HG02763 (cell line): Measurements from ENCODE around the gene INMT.
A peak's percentile ranks its signal among the peaks of the same experiment; 100 is the strongest.

Experiments
- ATAC-seq: cut with Tn5 transposase; IDR thresholded peaks from one replicate; pipeline ENCODE4 v1.9.1; 2021; ENCODE audit warnings: mild to moderate bottlenecking, moderate library complexity; ENCODE audit not compliant: unreplicated experiment

The INMT gene

GRCh38 chr7:30727061-30727945 is 24.6 kb upstream of the INMT start:
- no peak for ATAC-seq

DNA sequence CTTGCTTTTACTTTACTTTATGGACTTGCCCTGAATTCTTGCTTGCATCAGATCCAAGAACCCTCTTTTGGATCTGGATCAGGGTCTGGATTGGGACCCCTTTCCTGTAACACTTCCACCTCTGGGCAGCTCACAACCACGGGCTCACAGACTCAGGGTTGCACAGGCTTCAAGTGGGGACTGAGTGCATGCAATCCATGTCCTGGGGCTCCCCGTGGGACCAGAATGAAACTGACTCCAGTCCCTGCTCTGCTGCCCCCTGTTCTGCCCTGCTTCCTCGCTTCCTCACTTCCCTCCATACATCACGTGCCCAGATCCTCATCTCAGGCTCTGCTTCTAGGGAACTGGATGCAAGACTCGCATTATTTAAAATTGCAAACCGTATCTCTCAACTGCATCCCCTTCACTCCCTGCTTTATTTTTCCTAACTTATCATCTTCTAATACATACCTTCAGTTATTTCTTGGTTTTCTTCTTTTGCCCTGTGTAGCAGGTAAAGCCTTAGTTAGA is 23.3 kb upstream of the INMT start:
- ATAC-seq, result no peak

DNA sequence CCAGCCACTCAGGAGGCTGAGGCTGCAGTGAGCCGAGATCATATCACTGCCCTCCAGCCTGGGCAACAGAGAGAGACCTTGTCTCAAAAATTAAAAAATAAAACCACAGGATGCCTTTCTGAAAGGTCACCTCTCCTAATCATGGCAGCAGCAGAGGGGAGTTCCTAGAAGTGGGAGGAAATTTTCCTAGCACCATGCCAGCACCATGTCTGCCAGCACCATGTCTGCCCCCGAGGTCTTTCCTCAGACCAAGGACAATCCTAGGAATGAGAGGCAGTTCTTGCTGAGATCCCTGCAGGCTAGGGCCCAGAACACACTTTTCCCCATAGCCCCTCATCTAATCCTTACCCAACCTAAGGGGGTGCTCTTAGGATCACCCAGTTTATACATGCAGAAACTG is 22.3 kb upstream of the INMT start:
- no peak for ATAC-seq

GRCh38 chr7:30730097-30730496 is 21.8 kb upstream of the INMT start:
- ATAC-seq, result no peak

- no peak for ATAC-seq
These were observed 20.9 kb upstream of the INMT start for GRCh38 chr7:30730996-30731395.

DNA sequence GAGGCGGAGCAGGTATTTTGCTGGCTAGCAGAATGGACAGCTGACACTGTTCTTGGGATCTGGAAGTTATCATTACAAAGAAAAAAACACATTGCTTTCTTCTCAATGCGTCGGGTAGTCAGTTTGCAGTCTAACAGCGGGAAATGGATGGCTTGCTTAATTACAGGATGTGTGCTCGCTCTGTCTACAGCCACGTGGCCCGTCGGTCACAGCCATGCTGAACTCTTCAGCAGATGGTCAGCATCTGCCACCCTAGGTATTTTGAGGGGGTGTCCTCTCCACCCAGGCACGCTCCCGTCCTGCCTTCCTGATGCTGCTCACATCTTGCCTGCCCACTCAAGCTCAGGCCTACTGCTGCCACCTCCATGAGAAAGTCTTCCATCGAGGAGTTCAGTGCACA is 20.4 kb upstream of the INMT start:
- ATAC-seq, result no peak

GRCh38 chr7:30732606-30733005 is 19.3 kb upstream of the INMT start:
- no peak for ATAC-seq

DNA sequence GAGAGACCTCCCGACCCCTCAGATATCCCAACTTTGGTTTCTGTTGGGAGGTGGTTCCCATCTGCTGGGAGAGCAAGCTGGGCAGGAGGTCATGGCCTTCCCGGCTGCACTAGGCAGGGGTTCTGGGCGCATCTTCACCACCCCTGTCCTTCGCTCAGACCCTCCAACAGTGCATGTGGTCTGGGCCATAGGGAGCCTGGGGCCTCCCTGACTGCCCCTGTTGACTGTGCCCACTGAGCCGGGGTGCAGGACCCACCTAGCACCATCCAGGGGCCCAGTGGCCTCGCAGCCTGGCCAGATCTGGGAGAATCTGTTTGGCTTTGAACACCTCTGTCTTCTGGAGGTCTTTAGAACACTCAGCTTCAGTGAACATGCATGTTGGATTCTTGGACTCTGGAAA is 18.7 kb upstream of the INMT start:
- ATAC-seq, result no peak

DNA sequence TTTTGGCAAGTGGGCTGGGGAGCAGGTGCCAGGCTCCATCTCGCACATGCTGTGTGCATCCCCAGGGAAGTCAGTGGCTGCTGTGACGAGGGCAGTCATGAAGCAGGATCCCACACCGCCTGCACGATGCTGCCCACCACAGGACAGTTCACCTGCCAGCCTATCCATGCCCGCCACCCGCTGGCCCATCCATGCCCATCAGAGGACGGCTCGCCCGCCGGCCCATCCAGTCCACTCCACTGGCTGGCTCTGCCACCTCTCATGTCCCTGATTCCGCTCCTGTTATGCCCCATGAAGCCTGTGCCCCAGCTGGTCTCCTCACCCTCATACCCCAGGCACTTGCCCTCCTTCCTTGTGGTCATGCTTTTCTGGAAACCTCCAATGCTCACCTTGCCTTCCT is 18.2 kb upstream of the INMT start:
- no peak for ATAC-seq

DNA sequence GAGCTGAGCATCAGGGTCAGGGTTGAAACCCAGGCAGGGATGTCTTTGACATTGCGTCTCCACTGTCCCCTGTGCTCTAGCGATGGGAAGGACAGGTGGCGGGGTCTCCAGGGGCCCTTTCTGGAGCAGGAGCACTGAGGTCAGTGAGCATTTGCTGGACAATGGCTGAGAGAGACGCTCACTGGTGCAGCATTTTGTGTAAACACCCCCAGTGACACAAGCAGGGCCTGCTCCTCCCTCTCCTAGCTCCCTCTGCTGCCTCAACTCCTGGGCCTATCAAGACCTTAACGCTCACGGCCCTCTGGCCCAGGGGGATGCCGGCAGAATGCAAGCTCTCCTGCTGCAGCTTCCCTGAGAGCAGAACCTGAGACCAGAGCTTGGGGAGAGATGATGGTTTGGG is 17.4 kb upstream of the INMT start:
- ATAC-seq, result no peak

DNA sequence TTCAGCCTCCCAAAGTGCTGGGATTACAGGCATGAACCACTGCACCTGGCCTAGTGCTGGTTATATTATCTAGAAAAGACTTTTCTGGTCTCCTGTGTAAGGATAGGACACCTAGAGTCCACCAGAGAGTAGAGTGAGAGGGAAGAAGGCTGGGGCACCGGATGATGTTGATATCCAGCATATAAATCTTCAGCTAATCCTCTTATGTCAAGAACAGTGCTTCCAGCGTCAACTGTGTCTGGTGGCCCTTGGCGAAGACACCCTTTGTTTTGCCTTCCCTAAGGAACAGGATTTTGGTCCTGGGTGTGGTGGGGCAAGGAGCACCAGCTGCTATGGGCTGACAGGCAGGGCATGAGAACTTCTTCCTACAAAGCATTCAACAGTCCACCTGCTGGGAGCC is 16.3 kb upstream of the INMT start:
- ATAC-seq, result no peak

DNA sequence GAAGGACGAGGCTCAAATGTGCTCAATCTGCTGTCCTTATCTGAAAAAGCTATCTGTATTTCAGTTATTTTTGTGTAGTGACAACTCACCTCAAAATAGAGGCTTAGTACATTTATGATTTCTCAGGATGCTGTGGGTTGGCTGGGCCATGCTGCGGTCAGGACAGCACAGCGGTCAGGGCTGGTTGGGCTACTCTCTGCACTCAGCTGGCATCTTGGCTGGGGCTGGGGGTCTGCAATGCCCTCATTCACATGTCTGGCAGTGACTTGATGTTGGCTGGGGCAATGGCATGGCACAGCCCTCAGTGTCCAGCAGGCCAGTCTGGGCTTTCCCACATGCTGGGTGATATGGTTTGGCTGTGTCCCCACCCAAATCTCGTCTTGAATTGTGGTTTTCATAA is 15.6 kb upstream of the INMT start:
- ATAC-seq, result no peak

GRCh38 chr7:30738026-30738915 is 13.7 kb upstream of the INMT start:
- no peak for ATAC-seq

GRCh38 chr7:30739691-30740090 is 12.2 kb upstream of the INMT start:
- no peak for ATAC-seq

DNA sequence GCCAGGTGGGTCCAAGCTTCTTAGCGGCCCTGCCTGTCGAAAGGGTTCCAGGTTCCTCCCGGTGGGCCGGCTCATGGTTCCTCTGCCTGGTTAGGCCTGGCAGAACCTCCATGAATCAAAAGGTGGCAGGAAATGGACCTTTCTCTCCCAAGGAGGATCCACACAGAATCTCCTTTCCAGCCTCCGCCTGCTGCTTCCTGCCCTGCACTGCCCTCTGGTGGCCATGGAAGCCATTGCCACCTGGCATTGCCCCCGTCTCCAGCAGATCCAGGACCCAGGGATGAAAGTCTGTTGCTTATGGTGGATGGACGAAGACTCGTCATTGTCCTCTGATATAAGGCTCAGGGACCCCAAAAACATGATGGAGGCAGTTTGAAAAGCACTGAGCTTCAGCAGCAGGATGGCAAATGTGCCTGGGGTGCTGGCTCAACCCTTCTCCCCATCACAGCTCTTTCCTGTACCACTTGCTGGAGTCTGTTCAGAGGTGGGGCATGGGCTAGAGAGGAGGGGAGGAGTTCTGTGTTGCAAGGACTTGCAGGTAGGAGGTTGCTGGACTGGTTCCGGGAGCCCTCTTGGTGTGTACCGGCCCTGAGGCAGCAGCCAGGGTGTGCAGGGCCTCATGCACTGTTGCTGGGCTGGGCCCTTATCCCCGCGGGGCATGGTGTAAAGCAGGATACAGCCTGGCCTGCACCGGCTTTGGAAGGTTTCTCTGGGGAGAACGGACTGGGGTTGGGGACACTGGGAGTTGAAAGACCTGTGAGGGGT is 11.3 kb upstream of the INMT start:
- peak; percentile 46 for ATAC-seq

GRCh38 chr7:30741289-30741688 is 10.6 kb upstream of the INMT start:
- ATAC-seq, result no peak

DNA sequence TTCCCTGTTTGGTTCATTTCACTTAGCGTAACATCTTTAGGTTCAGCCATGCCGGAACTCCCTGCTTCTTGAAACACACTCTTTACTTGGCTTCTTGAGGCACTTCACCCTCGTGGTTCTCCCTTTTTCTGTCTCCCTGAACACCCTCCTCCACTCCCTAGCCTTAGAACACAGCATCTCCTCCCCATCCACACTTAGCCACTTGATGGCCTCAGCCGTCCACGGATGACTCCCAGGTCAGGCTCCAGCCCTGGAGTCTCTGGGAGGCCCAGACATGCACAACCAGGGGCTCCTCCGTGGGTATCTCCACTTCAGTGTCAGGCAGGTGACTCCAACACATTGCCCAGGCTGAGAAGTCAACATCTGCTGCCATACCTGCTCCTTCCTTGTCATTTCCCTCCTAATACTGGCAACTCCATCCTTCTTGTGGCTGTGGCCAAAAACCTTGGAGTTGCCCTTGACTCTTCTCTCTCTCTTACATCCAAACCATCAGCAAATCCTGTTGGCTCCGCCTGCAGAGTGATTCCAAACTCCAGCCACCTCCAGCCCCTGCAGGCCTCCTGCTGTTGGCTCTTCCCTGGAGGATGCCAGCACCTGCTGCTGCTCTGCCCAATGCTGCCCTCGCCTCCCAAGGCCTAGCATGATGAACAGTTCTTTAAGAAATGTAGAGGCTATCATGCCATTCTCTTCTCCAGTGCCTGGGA is 8.4 kb upstream of the INMT start:
- no peak for ATAC-seq

DNA sequence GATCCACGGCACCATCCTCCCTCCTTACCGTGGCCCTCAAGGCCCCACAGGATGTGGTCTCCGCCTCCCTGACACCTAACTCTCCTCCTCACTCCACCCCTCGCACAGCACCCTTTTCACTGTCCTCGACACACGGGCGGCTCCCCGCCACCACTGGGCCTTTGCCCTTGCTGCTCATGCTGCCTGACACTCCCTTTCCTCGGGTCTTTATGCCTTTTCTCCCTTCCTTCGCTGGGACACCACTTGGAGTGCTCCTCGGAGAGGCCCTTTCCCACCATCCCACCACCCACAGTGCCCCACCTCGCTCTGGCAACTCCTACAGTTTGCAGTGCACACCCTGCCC is 7.9 kb upstream of the INMT start:
- no peak for ATAC-seq

- ATAC-seq, result no peak
These were observed 6.5 kb upstream of the INMT start for GRCh38 chr7:30745261-30745941.

DNA sequence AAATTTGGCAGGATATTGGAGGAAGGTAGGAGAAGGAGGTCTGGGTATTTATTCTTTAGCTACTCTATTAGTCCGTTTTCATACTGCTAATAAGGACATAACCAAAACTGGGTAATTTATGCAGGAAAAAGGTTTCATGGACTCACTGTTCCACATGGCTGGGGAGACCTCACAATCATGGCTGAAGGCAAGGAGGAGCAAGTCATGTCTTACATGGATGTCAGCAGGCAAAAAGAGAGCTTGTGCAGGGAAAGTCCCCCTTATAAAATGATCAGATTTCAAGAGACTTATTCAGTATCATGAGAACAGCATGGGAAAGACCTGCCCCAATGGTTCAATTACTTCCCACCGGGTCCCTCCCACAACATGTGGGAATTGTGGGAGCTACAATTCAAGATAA is 1.9 kb upstream of the INMT start:
- ATAC-seq, result no peak
